ENCODE results near the gene ATRN.

DNA sequence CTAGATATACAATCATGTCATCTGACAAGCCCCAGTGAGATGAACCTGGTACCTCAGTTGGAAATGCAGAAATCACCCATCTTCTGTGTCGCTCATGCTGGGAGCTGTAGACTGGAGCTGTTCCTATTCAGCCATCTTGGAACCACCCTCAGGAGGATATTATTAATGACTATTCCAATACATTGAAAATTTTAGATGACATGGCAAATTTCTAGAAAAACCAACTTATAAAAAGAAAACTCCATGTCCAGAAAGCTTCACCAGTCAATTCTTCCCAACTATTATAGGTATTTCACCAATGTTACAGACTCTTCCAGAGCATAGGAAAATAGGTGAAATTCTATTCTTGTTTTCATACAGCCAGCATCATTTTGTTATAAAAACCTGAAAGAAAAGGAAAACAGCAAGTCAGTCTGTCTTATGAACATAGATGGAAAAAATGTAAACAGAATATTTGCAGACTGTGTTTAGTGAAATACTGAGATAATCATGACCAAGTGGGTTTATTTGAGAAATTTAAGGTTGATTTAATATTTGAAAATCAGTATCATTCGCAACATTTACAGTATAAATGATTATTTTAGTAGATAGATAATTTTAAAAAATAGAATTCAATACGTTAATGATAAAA lies 43.3 kb downstream of the ATRN start:
- TF ChIP-seq, protein P1, sequence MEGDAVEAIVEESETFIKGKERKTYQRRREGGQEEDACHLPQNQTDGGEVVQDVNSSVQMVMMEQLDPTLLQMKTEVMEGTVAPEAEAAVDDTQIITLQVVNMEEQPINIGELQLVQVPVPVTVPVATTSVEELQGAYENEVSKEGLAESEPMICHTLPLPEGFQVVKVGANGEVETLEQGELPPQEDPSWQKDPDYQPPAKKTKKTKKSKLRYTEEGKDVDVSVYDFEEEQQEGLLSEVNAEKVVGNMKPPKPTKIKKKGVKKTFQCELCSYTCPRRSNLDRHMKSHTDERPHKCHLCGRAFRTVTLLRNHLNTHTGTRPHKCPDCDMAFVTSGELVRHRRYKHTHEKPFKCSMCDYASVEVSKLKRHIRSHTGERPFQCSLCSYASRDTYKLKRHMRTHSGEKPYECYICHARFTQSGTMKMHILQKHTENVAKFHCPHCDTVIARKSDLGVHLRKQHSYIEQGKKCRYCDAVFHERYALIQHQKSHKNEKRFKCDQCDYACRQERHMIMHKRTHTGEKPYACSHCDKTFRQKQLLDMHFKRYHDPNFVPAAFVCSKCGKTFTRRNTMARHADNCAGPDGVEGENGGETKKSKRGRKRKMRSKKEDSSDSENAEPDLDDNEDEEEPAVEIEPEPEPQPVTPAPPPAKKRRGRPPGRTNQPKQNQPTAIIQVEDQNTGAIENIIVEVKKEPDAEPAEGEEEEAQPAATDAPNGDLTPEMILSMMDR (IDR thresholded peaks at IDR 0.05), result no peak
- no peak for TF ChIP-seq POLR2A (IDR thresholded peaks at IDR 0.05)
- no peak for TF ChIP-seq POLR2AphosphoS5 (IDR thresholded peaks at IDR 0.05)
- no peak for TF ChIP-seq EP300 (IDR thresholded peaks at IDR 0.05)

Measured in sigmoid colon (tissue), 4 donors.